Ishikawa (cell line): ENCODE data around the gene ZBTB7C.

ENCODE experiments used
- CREB1 ChIP-seq: IDR thresholded peaks from 2 replicates; pipeline ENCODE4 v1.6.1; 2012; ENCODE audit warnings: low read depth
- EP300 ChIP-seq: IDR thresholded peaks from 2 replicates; pipeline ENCODE4 v1.6.1; 2012; ENCODE audit warnings: borderline replicate concordance
- RAD21 ChIP-seq: IDR thresholded peaks from 2 replicates; pipeline ENCODE4 v1.6.1; 2012; ENCODE audit warnings: low read depth
- TAF1 ChIP-seq: IDR thresholded peaks from 2 replicates; pipeline ENCODE4 v1.6.1; 2012; ENCODE audit warnings: low read depth, mild to moderate bottlenecking
- ZBTB7A ChIP-seq: IDR thresholded peaks from 2 replicates; pipeline ENCODE4 v1.6.1; 2012; ENCODE audit warnings: low read depth

DNA sequence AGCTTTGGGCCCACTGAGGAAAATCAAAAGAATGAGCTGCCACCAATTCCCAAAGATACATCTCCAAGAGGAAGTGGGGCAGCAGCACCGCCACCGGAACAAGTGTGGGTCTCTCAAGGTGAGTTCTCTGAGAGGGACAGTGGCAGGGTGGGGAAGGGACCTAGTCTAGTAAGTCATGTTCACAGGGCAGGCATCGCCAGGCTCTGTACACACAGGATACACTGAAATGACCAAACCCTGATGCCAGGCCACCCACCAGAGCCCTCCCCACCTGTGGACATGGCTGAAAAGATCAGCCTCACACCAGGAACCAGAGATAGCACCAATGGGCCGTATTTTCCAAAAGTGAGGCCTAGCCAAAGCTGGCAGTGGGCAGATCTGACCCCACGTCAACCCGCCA is 370.5 kb downstream of the ZBTB7C start:
- TF ChIP-seq CREB1 (no peak), TAF1 (no peak), EP300 (no peak), RAD21 (no peak), ZBTB7A (no peak)
